ENCODE data around the gene ALG3.

DNA sequence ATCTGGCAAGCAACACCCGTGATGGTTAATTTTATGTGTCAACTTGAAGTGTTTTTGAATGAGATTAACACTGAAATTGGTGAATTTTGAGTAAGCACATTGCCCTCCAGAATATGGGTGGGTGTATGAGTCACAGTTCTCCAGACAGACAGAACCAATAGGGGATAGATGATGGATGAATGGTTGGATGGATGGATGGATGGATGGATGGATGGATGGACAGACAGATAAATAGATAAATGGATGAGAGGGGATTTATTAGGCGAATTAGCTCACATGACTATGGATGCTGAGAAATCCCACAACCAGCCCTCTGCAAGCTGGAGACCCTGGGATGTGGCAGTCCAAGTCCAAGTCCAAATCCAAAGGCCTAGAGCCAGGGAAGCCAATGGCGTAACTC is 24.8 kb downstream of the ALG3 start:
- TF ChIP-seq POLR2A (IDR thresholded peaks at IDR 0.05; ENCODE audit: low read length), result no peak
- no peak for TF ChIP-seq GATA1 (IDR thresholded peaks at IDR 0.05; ENCODE audit: low read depth, low read length)
